ENCODE measurements around the gene WNT7B.

The WNT7B gene

GRCh38 chr22:45964372-45964771 is 12.6 kb downstream of the WNT7B start:
- ChIA-PET CTCF (no interaction called here), POLR2A (no interaction called here)
- TF ChIP-seq, protein P1, sequence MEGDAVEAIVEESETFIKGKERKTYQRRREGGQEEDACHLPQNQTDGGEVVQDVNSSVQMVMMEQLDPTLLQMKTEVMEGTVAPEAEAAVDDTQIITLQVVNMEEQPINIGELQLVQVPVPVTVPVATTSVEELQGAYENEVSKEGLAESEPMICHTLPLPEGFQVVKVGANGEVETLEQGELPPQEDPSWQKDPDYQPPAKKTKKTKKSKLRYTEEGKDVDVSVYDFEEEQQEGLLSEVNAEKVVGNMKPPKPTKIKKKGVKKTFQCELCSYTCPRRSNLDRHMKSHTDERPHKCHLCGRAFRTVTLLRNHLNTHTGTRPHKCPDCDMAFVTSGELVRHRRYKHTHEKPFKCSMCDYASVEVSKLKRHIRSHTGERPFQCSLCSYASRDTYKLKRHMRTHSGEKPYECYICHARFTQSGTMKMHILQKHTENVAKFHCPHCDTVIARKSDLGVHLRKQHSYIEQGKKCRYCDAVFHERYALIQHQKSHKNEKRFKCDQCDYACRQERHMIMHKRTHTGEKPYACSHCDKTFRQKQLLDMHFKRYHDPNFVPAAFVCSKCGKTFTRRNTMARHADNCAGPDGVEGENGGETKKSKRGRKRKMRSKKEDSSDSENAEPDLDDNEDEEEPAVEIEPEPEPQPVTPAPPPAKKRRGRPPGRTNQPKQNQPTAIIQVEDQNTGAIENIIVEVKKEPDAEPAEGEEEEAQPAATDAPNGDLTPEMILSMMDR (IDR thresholded peaks at IDR 0.05; ENCODE audit: control extremely low read depth, extremely low read depth, low read depth, missing control alignments) = no peak
- no peak for DNase-seq (ENCODE audit: extremely low spot score)

DNA sequence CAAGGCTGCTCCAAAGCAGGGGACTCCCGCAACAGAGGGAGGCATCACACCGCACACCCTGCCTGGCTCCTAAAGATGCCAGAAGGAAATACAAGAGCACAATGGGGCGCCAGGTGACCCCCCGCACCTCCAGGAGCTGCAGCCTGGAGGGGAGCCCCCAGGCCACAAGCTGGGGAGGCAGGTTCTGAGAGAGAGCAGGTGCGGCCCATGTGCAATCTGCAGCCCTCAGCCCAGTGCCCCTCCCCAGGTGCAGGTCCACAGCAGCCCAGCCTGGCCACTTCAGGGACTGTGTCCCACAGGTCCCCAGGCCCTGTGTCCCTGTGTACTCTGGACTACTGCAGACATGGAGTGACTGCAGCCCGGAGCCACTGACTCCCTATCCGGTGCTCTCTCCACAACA is 13.1 kb downstream of the WNT7B start:
- ChIA-PET POLR2A (no interaction called here), CTCF (no interaction called here)
- TF ChIP-seq, protein P1 (IDR thresholded peaks at IDR 0.05; ENCODE audit: control extremely low read depth, extremely low read depth, low read depth, missing control alignments) = no peak
- DNase-seq (ENCODE audit: extremely low spot score) = no peak

GRCh38 chr22:45962756-45963324 is 14.1 kb downstream of the WNT7B start:
- CTCF ChIA-PET = interaction anchor here (0.9 to 1.9 kb wide), 3 partner anchors 21 to 409 kb away, joined by 3 to 7 read pairs (median 5); no protein-coding TSS in a partner anchor

DNA sequence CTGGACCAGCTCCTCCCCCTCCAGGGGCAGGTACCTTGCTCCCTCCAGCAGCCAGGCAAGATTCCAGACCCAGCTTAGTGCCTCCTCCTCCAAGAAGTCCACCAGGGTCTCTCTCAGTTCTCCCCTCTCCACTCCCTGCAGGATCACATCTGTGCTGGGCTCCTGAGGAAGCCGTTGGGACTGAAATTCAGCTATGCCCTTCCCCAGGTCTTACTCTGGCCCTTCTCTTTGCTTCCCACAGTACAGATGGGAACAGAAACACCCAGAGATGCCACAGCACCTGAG is 14.6 kb downstream of the WNT7B start:
- TF ChIP-seq, protein P1 (IDR thresholded peaks at IDR 0.05; ENCODE audit: control extremely low read depth, extremely low read depth, low read depth, missing control alignments) = no peak
- ChIA-PET POLR2A (no interaction called here), CTCF (interaction anchor here (0.9 to 1.9 kb wide), 3 partner anchors 21 to 408 kb away, joined by 3 to 7 read pairs (median 5); no protein-coding TSS in a partner anchor)
- no peak for DNase-seq (ENCODE audit: extremely low spot score)

More at GRCh38 chr22:45962756-45963324, 14.1 kb downstream of the WNT7B start:
- TF ChIP-seq, protein P1 (IDR thresholded peaks at IDR 0.05; ENCODE audit: control extremely low read depth, extremely low read depth, low read depth, missing control alignments) = no peak
- POLR2A ChIA-PET = no interaction called here
- no peak for DNase-seq (ENCODE audit: extremely low spot score)

- DNase-seq (ENCODE audit: extremely low spot score) = no peak
- CTCF ChIA-PET = interaction anchor here (0.9 to 1.9 kb wide), 3 partner anchors 20 to 408 kb away, joined by 3 to 7 read pairs (median 5); no protein-coding TSS in a partner anchor
- TF ChIP-seq, protein P1 (IDR thresholded peaks at IDR 0.05; ENCODE audit: control extremely low read depth, extremely low read depth, low read depth, missing control alignments) = no peak
- POLR2A ChIA-PET = no interaction called here
These were observed 15.1 kb downstream of the WNT7B start for GRCh38 chr22:45961679-45962433.

- DNase-seq (ENCODE audit: extremely low spot score) = no peak
- TF ChIP-seq, protein P1 (IDR thresholded peaks at IDR 0.05; ENCODE audit: control extremely low read depth, extremely low read depth, low read depth, missing control alignments) = no peak
- POLR2A ChIA-PET = no interaction called here
- CTCF ChIA-PET = interaction anchor here (1.0 to 1.5 kb wide), 2 partner anchors 97 to 298 kb away, joined by 3 to 7 read pairs; no protein-coding TSS in a partner anchor
These were observed 16.2 kb downstream of the WNT7B start for GRCh38 chr22:45960477-45961386.
